ENCODE results near the gene RNASEH1.

Gene RNASEH1

GRCh38 chr2:3558205-3559014 lies at the start of gene RNASEH1:
RNASEH1 (minus strand) TSS chr2:3558333; CDS start chr2:3558260, 73 bp downstream.
- DNase-seq (ENCODE audit: low read depth in 3 of 3) = peak; percentile 97 to 99 (median 99)

GRCh38 chr2:3606370-3607201 lies 48.5 kb upstream of the RNASEH1 start:
- no peak for DNase-seq (ENCODE audit: low read depth in 3 of 3)

- no peak for DNase-seq (ENCODE audit: low read depth in 3 of 3)
Measured at GRCh38 chr2:3606028-3606369, 47.9 kb upstream of the RNASEH1 start.

- peak in 1 of 3 experiments; percentile 33 for DNase-seq (ENCODE audit: low read depth in 3 of 3)
Measured at GRCh38 chr2:3604991-3605961, 47.1 kb upstream of the RNASEH1 start.

- no peak for DNase-seq (ENCODE audit: low read depth in 3 of 3)
Measured at GRCh38 chr2:3604207-3604877, 46.2 kb upstream of the RNASEH1 start.

- no peak for DNase-seq (ENCODE audit: low read depth in 3 of 3)
Measured at GRCh38 chr2:3603536-3604206, 45.5 kb upstream of the RNASEH1 start.

- DNase-seq (ENCODE audit: low read depth in 3 of 3) = no peak
Measured at GRCh38 chr2:3602553-3603339, 44.6 kb upstream of the RNASEH1 start.

- DNase-seq (ENCODE audit: low read depth in 3 of 3) = no peak
Measured at GRCh38 chr2:3601561-3602271, 43.6 kb upstream of the RNASEH1 start.

- no peak for DNase-seq (ENCODE audit: low read depth in 3 of 3)
Measured at GRCh38 chr2:3600256-3600855, 42.2 kb upstream of the RNASEH1 start.

GRCh38 chr2:3598912-3599854 lies 41.0 kb upstream of the RNASEH1 start:
- DNase-seq (ENCODE audit: low read depth in 3 of 3) = no peak

- DNase-seq (ENCODE audit: low read depth in 3 of 3) = no peak
Measured at GRCh38 chr2:3598197-3598910, 40.2 kb upstream of the RNASEH1 start.

- DNase-seq (ENCODE audit: low read depth in 3 of 3) = no peak
Measured at GRCh38 chr2:3597567-3597966, 39.4 kb upstream of the RNASEH1 start.

- DNase-seq (ENCODE audit: low read depth in 3 of 3) = no peak
Measured at GRCh38 chr2:3596901-3597417, 38.8 kb upstream of the RNASEH1 start.

- DNase-seq (ENCODE audit: low read depth in 3 of 3) = no peak
Measured at GRCh38 chr2:3595985-3596384, 37.9 kb upstream of the RNASEH1 start.

GRCh38 chr2:3595404-3595803 lies 37.3 kb upstream of the RNASEH1 start:
- DNase-seq (ENCODE audit: low read depth in 3 of 3) = no peak

GRCh38 chr2:3594493-3595281 lies 36.6 kb upstream of the RNASEH1 start, which contains the start of gene COLEC11:
COLEC11 (plus strand) TSS chr2:3595112; CDS start chr2:3604341, 9,229 bp downstream.
- DNase-seq (ENCODE audit: low read depth in 3 of 3) = no peak
